Bone marrow (tissue), 2 donors: ENCODE results near the gene CELSR1.
"Not testable (repeated sequence)": the region's sequence is repeated elsewhere in the genome, so short reads cannot be mapped to it uniquely, and the experiment has no call there.

ENCODE experiments used
- DNase-seq, 2 donors: peaks; one replicate each; lab custom pipeline; 2025; lab: John Stamatoyannopoulos, UW

CELSR1 gene

GRCh38 chr22:46532416-46532815 is 5.0 kb downstream of the CELSR1 start:
- no peak for DNase-seq

GRCh38 chr22:46531581-46532175 is 5.7 kb downstream of the CELSR1 start:
- DNase-seq = no peak

- peak; percentile 8 to 23 for DNase-seq
Measured at GRCh38 chr22:46528121-46528610, 9.3 kb downstream of the CELSR1 start.

GRCh38 chr22:46526244-46526839 is 11.1 kb downstream of the CELSR1 start:
- no peak for DNase-seq

- DNase-seq = no peak
Measured at GRCh38 chr22:46525389-46526243, 11.8 kb downstream of the CELSR1 start.

- no peak for DNase-seq
Measured at GRCh38 chr22:46524203-46524740, 13.1 kb downstream of the CELSR1 start.

GRCh38 chr22:46522797-46523196 is 14.6 kb downstream of the CELSR1 start:
- DNase-seq = no peak

GRCh38 chr22:46521994-46522393 is 15.4 kb downstream of the CELSR1 start:
- no peak for DNase-seq

- no peak for DNase-seq
Measured at GRCh38 chr22:46520880-46521279, 16.5 kb downstream of the CELSR1 start.

GRCh38 chr22:46519377-46519776 is 18.0 kb downstream of the CELSR1 start:
- DNase-seq = no peak

GRCh38 chr22:46518542-46519325 is 18.7 kb downstream of the CELSR1 start:
- no peak for DNase-seq

- DNase-seq = no peak
Measured at GRCh38 chr22:46518038-46518437, 19.4 kb downstream of the CELSR1 start.

GRCh38 chr22:46517255-46517761 is 20.1 kb downstream of the CELSR1 start:
- no peak for DNase-seq

- DNase-seq = no peak
Measured at GRCh38 chr22:46516638-46517037, 20.8 kb downstream of the CELSR1 start.

GRCh38 chr22:46516112-46516487 is 21.3 kb downstream of the CELSR1 start:
- not testable (repeated sequence) for DNase-seq

GRCh38 chr22:46515208-46516111 is 22.0 kb downstream of the CELSR1 start:
- no peak for DNase-seq

- DNase-seq = no peak
Measured at GRCh38 chr22:46514592-46515207, 22.7 kb downstream of the CELSR1 start.

GRCh38 chr22:46513908-46514550 is 23.4 kb downstream of the CELSR1 start:
- DNase-seq = no peak

GRCh38 chr22:46512683-46513082 is 24.7 kb downstream of the CELSR1 start:
- DNase-seq = no peak

- no peak for DNase-seq
Measured at GRCh38 chr22:46512039-46512370, 25.4 kb downstream of the CELSR1 start.
